IMR-90 (cell line): ENCODE measurements around the gene TPP2. TPM values are rescaled to one million over a fixed set of nuclear protein-coding genes. Genes with fewer than 3 reads are reported as not detected.

Experiments
- ATAC-seq: fragments of 200-7000 bp; cut with Tn5 transposase; 2 replicates; pipeline ENCODE4 v1.9.1; 2020; ENCODE audit warnings: low read depth, mild to moderate bottlenecking, moderate library complexity
- BruUV-seq: library from RNA; stranded (reverse); fragments of 400-500 nt; replicated peaks from 2 replicates; lab custom pipeline; 2021; lab: Mats Ljungman, UMichigan
- CTCF ChIA-PET: fragments of 300-600 bp; formaldehyde crosslinking; extraction: SDS; loops from one replicate; lab custom pipeline; 2021; ENCODE audit warnings: antibody characterized with exemption; lab: Yijun Ruan, JAX
- POLR2A ChIA-PET: fragments of 300-600 bp; sonication (Branson Sonifier 250); formaldehyde crosslinking; loops from one replicate; lab custom pipeline; 2022; ENCODE audit warnings: antibody characterized with exemption; ENCODE audit not compliant: unreplicated experiment; lab: Charles Lee
- DNase-seq: peaks from one replicate; pipeline ENCODE4 v3.0.0; 2013
- H2AFZ ChIP-seq: replicated peaks from 2 replicates; pipeline ENCODE3; 2013; ENCODE audit warnings: low read length, mild to moderate bottlenecking; ENCODE audit not compliant: poor library complexity
- H2AK5ac ChIP-seq: 2 replicates; pipeline ENCODE4 v1.6.1; 2013; ENCODE audit warnings: low read depth, low read length, inconsistent platforms
- H2AK9ac ChIP-seq: replicated peaks from 2 replicates; pipeline ENCODE3; 2013; ENCODE audit warnings: mild to moderate bottlenecking, low read depth, low read length, moderate library complexity; ENCODE audit not compliant: poor library complexity
- H2BK120ac ChIP-seq: 2 replicates; pipeline ENCODE4 v1.6.1; 2013; ENCODE audit warnings: low read depth, low read length, inconsistent platforms
- H2BK15ac ChIP-seq: 3 replicates; pipeline ENCODE4 v1.6.1; 2013; ENCODE audit warnings: low read depth, low read length, inconsistent platforms
- H2BK20ac ChIP-seq: 2 replicates; pipeline ENCODE4 v1.6.1; 2013; ENCODE audit warnings: low read depth, mild to moderate bottlenecking, inconsistent platforms, low read length, moderate library complexity
- H2BK5ac ChIP-seq: 2 replicates; pipeline ENCODE4 v1.6.1; 2013; ENCODE audit warnings: mild to moderate bottlenecking, low read depth, low read length, inconsistent platforms; ENCODE audit not compliant: poor library complexity, severe bottlenecking
- H3K14ac ChIP-seq: replicated peaks from 2 replicates; pipeline ENCODE4 v1.6.1; 2013; ENCODE audit warnings: low read depth, low read length, inconsistent platforms
- H3K18ac ChIP-seq: 2 replicates; pipeline ENCODE4 v1.6.1; 2013; ENCODE audit warnings: low read depth, low read length, control low read depth
- H3K23ac ChIP-seq: 2 replicates; pipeline ENCODE4 v1.6.1; 2013; ENCODE audit warnings: low read depth, low read length, inconsistent platforms
- H3K27ac ChIP-seq: 2 replicates; pipeline ENCODE4 v1.5.1; 2013; ENCODE audit warnings: mild to moderate bottlenecking, control low read depth, low read length; ENCODE audit not compliant: insufficient read depth
- H3K27me3 ChIP-seq: 2 replicates; pipeline ENCODE4 v1.6.1; 2013; ENCODE audit warnings: low read length; ENCODE audit not compliant: control insufficient read depth, insufficient read depth
- H3K36me3 ChIP-seq: 2 replicates; pipeline ENCODE4 v1.6.1; 2013; ENCODE audit warnings: low read length, mixed read lengths; ENCODE audit not compliant: control insufficient read depth, insufficient read depth
- H3K4ac ChIP-seq: 2 replicates; pipeline ENCODE4 v1.6.1; 2013; ENCODE audit warnings: low read depth, low read length, inconsistent platforms
- H3K4me1 ChIP-seq: 2 replicates; pipeline ENCODE4 v1.6.1; 2013; ENCODE audit warnings: low read length, mixed read lengths; ENCODE audit not compliant: control insufficient read depth, insufficient read depth
- H3K4me2 ChIP-seq: 2 replicates; pipeline ENCODE4 v1.6.1; 2013; ENCODE audit warnings: low read depth, mild to moderate bottlenecking, control low read depth, low read length, moderate library complexity
- H3K4me3 ChIP-seq: 2 replicates; pipeline ENCODE4 v1.5.1; 2013; ENCODE audit warnings: low read depth, mild to moderate bottlenecking, control low read depth, low read length, moderate library complexity; ENCODE audit not compliant: insufficient read depth
- H3K56ac ChIP-seq: 2 replicates; pipeline ENCODE4 v1.6.1; 2013; ENCODE audit warnings: low read length, inconsistent platforms; ENCODE audit not compliant: insufficient read depth; ENCODE audit errors: extremely low read depth
- H3K79me1 ChIP-seq, 2 experiments: 2 replicates each; pipeline ENCODE4 v1.6.1; 2013; ENCODE audit warnings: low read length in 2 of 2, inconsistent platforms in 1 of 2, low read depth in 1 of 2
- H3K9ac ChIP-seq: 2 replicates; pipeline ENCODE4 v1.6.1; 2013; ENCODE audit warnings: low read depth, low read length, control low read depth
- H3K9me1 ChIP-seq: 2 replicates; pipeline ENCODE4 v1.6.1; 2013; ENCODE audit warnings: low read length, inconsistent platforms; ENCODE audit not compliant: insufficient read depth
- H3K9me3 ChIP-seq: 2 replicates; pipeline ENCODE4 v1.6.1; 2013; ENCODE audit warnings: low read length; ENCODE audit not compliant: control insufficient read depth, insufficient read depth
- H4K20me1 ChIP-seq: 2 replicates; pipeline ENCODE4 v1.6.1; 2013; ENCODE audit warnings: low read length, inconsistent platforms; ENCODE audit not compliant: insufficient read depth
- H4K5ac ChIP-seq: 2 replicates; pipeline ENCODE4 v1.6.1; 2013; ENCODE audit warnings: mild to moderate bottlenecking, low read depth, low read length, control low read depth
- H4K8ac ChIP-seq, 2 experiments: 2 replicates each; pipeline ENCODE4 v1.6.1; 2013; ENCODE audit warnings: low read depth in 2 of 2, low read length in 2 of 2, control low read depth in 1 of 2, inconsistent platforms in 1 of 2
- H4K91ac ChIP-seq: 2 replicates; pipeline ENCODE4 v1.6.1; 2013; ENCODE audit warnings: low read depth, low read length, inconsistent platforms; ENCODE audit not compliant: insufficient read depth
- BHLHE40 ChIP-seq: fragments of 150-350 bp; IDR thresholded peaks from 2 replicates; pipeline ENCODE4 v1.6.1; 2016; ENCODE audit warnings: mild to moderate bottlenecking, low read depth, low read length
- CEBPB ChIP-seq: IDR thresholded peaks from 2 replicates; pipeline ENCODE4 v1.6.1; 2012; ENCODE audit warnings: low read depth, low read length, improper control_type of control experiment
- CHD1 ChIP-seq: IDR thresholded peaks from 2 replicates; pipeline ENCODE4 v1.6.1; 2012; ENCODE audit warnings: low read depth, low read length, improper control_type of control experiment
- FOS ChIP-seq: fragments of 150-350 bp; IDR thresholded peaks from 2 replicates; pipeline ENCODE4 v1.6.1; 2016; ENCODE audit warnings: low read depth, low read length
- MAFK ChIP-seq: IDR thresholded peaks from 2 replicates; pipeline ENCODE4 v1.6.1; 2012; ENCODE audit warnings: low read depth, low read length, improper control_type of control experiment
- MAZ ChIP-seq: IDR thresholded peaks from 2 replicates; pipeline ENCODE4 v1.6.1; 2012; ENCODE audit warnings: low read depth, mild to moderate bottlenecking, low read length, improper control_type of control experiment, moderate library complexity, borderline replicate concordance
- MXI1 ChIP-seq: IDR thresholded peaks from 2 replicates; pipeline ENCODE4 v1.6.1; 2012; ENCODE audit warnings: low read depth, mild to moderate bottlenecking, low read length, moderate library complexity, borderline replicate concordance
- NFE2L2 ChIP-seq: fragments of 150-350 bp; IDR thresholded peaks from 2 replicates; pipeline ENCODE4 v1.6.1; 2016; ENCODE audit warnings: low read depth, mild to moderate bottlenecking, low read length
- POLR2A ChIP-seq: IDR thresholded peaks from 2 replicates; pipeline ENCODE4 v1.6.1; 2012; ENCODE audit warnings: mild to moderate bottlenecking, low read depth, low read length
- RAD21 ChIP-seq: IDR thresholded peaks from 2 replicates; pipeline ENCODE4 v1.6.1; 2012; ENCODE audit warnings: low read length, improper control_type of control experiment
- RCOR1 ChIP-seq: IDR thresholded peaks from 2 replicates; pipeline ENCODE4 v1.6.1; 2012; ENCODE audit warnings: mild to moderate bottlenecking, low read length, improper control_type of control experiment; ENCODE audit not compliant: insufficient replicate concordance
- RFX5 ChIP-seq: IDR thresholded peaks from 2 replicates; pipeline ENCODE4 v1.8.0; 2012; ENCODE audit warnings: low read depth, mild to moderate bottlenecking, low read length, moderate library complexity
- SMC3 ChIP-seq: fragments of 150-350 bp; IDR thresholded peaks from 2 replicates; pipeline ENCODE4 v1.6.1; 2016; ENCODE audit warnings: low read depth, mild to moderate bottlenecking, antibody characterized with exemption, low read length, moderate library complexity
- WGBS, 2 experiments: methylation state at CpG; one replicate each; pipeline versions ENCODE4 v1.1.5 to v1.1.7; 2013; ENCODE audit warnings: missing lambda C conversion rate in 2 of 2; ENCODE audit not compliant: insufficient read length in 1 of 2; ENCODE audit errors: extremely low coverage in 2 of 2; 5-methylcytosine and 5-hydroxymethylcytosine counted together
- dilution Hi-C: fragments of 300-500 bp; cut with HindIII; formaldehyde crosslinking; loops from one replicate; pipeline ENCODE4 v1.14.3; 2018; ENCODE audit warnings: low sequenced_read_pairs; ENCODE audit not compliant: unreplicated experiment
- in situ Hi-C: fragments of 300-500 bp; cut with MboI; formaldehyde crosslinking; loops from 3 replicates; pipeline ENCODE4 v1.14.3; 2019; ENCODE audit warnings: low sequenced_read_pairs, inconsistent platforms, mixed read lengths
- intact Hi-C: fragments of 100-400 bp; cut with micrococcal nuclease; formaldehyde crosslinking; loops from 2 replicates; pipeline ENCODE4 v1.10.0; 2022
- polyA plus RNA-seq, 3 experiments: library from polyadenylated mRNA; depleted of rRNA; stranded (reverse); fragments of >200 nt; gene quantifications; 2 replicates each; pipeline ENCODE4 v1.2.3, GENCODE V29; 2012; ENCODE audit warnings: low replicate concordance in 1 of 3
- total RNA-seq: library from RNA; depleted of rRNA; stranded (reverse); fragments of >200 nt; gene quantifications from 2 replicates; pipeline ENCODE4 v1.2.3, GENCODE V29; 2012
- TF ChIP-seq, protein P1 (sequence below): fragments of 150-350 bp; IDR thresholded peaks from 2 replicates; pipeline ENCODE4 v1.6.1; 2016; ENCODE audit warnings: low read depth, mild to moderate bottlenecking, low read length, moderate library complexity, borderline replicate concordance
- TF ChIP-seq, protein P2 (sequence below): fragments of 150-350 bp; IDR thresholded peaks from 2 replicates; pipeline ENCODE4 v1.6.1; 2017; ENCODE audit warnings: mild to moderate bottlenecking, antibody characterized with exemption, low read length, low read depth

TPP2 gene
- total and polyA plus RNA-seq, 2 of the 4 experiments (the other 2 are of a cell fraction): 27.6 to 52.9 TPM

DNA sequence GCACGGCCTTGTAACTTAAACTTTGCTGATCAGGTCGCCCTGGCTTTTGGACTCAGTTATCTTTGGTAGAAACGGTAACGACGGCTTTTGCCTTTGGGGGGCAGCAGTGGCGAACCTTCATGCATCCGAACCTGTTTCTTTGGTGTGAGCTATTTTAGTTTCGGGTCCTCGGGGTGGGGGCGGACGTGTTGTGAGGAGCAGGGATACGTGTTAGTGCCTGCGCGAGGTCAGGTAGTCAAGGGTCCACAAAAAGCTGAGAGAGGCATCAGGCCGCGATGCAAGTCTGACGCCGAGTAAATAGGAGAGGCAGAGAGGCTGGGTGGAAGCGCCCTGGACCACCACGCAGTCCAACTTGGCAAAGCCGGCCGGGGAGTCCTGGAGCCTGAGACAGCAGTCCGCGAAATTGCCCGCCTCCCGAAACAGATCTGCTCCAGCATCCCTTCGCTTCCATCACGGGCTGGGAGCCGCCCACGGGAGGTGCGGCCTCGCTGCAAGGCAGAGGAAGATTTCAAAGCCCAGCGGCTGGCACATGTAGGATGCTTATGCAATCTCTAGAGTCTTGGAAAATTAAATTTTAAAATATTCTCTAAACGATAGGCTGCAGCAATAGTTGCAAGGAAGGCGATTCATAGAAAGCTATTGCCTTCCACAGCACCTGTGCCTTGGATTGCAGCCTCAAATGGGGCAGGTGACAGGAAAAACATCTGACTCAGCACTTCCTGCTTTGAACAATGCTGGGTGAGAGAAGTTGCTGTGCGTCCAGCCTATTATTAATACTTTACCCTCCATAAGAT lies 4.6 kb upstream of the TPP2 start:
- Histone ChIP-seq H3K4me3 (peak overlapping the region; percentile 69), H2AK9ac (peak overlapping the region; percentile 18), H2BK5ac (no peak overlapping the region), H3K9ac (peak overlapping the region; percentile 69), H3K4me1 (0 out of 2 replicates have a peak, but pooled peaks cover 2% of the 10 kb centered on the region), H3K14ac (no peak overlapping the region), H2AFZ (peak overlapping the region; percentile 96), H3K56ac (peak overlapping the region; percentile 54; the same call in 1 of the 2 replicates), H4K20me1 (no peaks in the 10 kb centered on the region), H3K79me1 (peaks cover 5 to 14% of the 10 kb centered on the region in 2 experiments), H2AK5ac (no peak overlapping the region; the same call in 1 of the 2 replicates), H3K23ac (peak overlapping the region; percentile 62), H4K91ac (no peak overlapping the region; the same call in none of the 2 replicates), H3K18ac (no peak overlapping the region), H2BK120ac (no peak overlapping the region), H4K5ac (no peak overlapping the region), H3K9me1 (no peaks in the 10 kb centered on the region), H2BK15ac (no peak overlapping the region), H3K27ac (peak overlapping the region; percentile 39), H3K4ac (peak overlapping the region; percentile 37), H3K4me2 (peak overlapping the region; percentile 89), H3K36me3 (no peaks in the 10 kb centered on the region), H2BK20ac (no peak overlapping the region), H4K8ac (peak overlapping the region; percentile 8 to 68; a peak in 3 of 4 replicates), H3K9me3 (no peaks in the 10 kb centered on the region), H3K27me3 (no peaks in the 10 kb centered on the region)
- dilution Hi-C loops (no loop called here), in situ Hi-C loops (no loop called here), intact Hi-C loops (loop anchor here (1.0 kb wide), 1 partner anchor 255 kb away; no protein-coding TSS in a partner anchor)
- 3% methylated on average over 6 of the region's 36 CpGs; no CpG with 5 or more reads in 1 of the 2 experiments for WGBS, 2 experiments
- ChIA-PET POLR2A (interaction anchor here (0.6 kb wide), 1 partner anchor 246 kb away, joined by 5 read pairs; no protein-coding TSS in a partner anchor), CTCF (interaction anchor here (0.6 to 1.5 kb wide), 8 partner anchors 15 to 519 kb away, joined by 3 read pairs; no protein-coding TSS in a partner anchor)
- peak; percentile 40 for ATAC-seq
- BruUV-seq: no TSS peak
- DNase-seq: peak; percentile 75
- peak; percentile 40; the same call in 1 of the 2 replicates for TF ChIP-seq BHLHE40
- peak; percentile 68 for TF ChIP-seq MXI1
- TF ChIP-seq NFE2L2: no peak
- TF ChIP-seq, protein P1, sequence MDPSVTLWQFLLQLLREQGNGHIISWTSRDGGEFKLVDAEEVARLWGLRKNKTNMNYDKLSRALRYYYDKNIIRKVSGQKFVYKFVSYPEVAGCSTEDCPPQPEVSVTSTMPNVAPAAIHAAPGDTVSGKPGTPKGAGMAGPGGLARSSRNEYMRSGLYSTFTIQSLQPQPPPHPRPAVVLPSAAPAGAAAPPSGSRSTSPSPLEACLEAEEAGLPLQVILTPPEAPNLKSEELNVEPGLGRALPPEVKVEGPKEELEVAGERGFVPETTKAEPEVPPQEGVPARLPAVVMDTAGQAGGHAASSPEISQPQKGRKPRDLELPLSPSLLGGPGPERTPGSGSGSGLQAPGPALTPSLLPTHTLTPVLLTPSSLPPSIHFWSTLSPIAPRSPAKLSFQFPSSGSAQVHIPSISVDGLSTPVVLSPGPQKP: no peak
- TF ChIP-seq FOS: no peak
- TF ChIP-seq RAD21: peak; percentile 57
- TF ChIP-seq, protein P2, sequence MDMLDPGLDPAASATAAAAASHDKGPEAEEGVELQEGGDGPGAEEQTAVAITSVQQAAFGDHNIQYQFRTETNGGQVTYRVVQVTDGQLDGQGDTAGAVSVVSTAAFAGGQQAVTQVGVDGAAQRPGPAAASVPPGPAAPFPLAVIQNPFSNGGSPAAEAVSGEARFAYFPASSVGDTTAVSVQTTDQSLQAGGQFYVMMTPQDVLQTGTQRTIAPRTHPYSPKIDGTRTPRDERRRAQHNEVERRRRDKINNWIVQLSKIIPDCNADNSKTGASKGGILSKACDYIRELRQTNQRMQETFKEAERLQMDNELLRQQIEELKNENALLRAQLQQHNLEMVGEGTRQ: no peak
- TF ChIP-seq MAFK: peak; percentile 99
- no peak for TF ChIP-seq POLR2A
- no peak for TF ChIP-seq MAZ
- TF ChIP-seq CEBPB: peak; percentile 86
- TF ChIP-seq CHD1: no peak
- TF ChIP-seq SMC3: peak; percentile 40
- no peak for TF ChIP-seq RFX5
- no peak for TF ChIP-seq RCOR1
